Activated T-cell treated with anti-CD3 and anti-CD28 coated beads for 4 hours (primary cell): ENCODE results near the gene STH.

Experiments used
- DNase-seq: peaks from one replicate; pipeline ENCODE4 v3.0.0-alpha.2; 2020

STH gene

DNA sequence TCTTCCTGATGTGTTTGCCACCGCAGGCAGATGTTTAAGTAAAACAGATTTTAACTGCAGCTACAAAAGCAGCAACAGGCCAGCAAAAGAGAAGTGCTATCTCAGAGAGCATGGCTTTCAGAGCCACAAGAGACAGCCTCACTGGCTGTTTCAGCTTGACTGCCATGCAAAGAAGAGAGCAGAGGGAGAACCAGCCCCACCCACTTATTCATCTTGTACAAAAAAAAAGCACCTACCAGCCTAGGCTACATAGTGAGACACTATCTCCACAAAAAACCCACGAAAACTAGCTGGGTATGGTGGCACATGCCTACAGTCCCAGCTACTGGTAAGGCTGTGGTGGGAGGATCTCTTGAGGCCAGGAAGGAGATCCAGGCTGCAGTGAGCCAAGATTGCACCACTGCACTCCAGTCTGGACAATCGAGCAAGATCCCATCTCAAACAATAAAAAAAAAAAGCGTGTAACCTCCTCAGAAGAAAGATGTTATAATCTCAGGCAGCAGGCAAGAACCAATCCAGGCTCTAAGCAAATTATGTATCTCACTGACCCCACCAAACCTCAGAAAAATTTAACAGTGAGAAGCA is 30.0 kb downstream of the STH start:
- no peak for DNase-seq

DNA sequence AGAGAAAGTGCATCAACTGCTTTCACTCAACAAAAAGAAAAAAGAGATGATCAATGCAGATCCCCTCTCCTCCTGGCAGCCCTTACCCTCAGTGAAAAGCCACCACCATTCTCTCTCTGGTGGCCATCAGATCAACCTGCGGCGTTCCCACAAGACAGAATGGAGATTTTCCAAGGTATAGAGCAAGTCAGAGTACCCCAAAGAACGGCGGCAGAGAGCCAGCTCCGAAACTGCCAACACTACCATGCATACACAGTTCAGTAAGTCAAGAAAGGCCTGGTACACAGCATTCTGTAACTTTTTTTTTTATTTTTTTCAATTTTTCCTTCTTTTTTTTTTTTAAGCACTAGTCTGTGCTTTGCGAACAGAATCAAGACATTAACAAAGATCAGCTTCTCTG is 30.6 kb downstream of the STH start:
- DNase-seq: no peak

DNA sequence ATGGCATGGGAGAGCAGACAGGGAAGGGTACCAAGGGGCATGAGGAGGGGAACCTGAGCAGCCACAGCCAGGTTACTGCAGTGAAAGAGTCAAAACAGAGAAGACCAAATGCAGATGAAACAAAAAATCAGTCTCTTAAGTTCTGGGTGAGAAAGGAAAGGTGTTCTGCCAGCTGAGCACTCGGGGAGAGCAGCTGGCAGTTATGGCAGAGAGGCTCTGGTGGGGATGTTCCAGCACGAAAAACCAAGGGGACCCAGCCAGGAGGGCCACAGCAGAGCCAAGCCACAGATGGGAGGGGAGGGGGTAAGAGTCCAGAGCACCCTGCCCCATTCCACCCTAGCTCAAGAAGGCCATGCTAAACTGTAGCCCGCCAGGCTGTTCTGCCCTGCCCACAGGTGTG is 31.7 kb downstream of the STH start:
- no peak for DNase-seq

DNA sequence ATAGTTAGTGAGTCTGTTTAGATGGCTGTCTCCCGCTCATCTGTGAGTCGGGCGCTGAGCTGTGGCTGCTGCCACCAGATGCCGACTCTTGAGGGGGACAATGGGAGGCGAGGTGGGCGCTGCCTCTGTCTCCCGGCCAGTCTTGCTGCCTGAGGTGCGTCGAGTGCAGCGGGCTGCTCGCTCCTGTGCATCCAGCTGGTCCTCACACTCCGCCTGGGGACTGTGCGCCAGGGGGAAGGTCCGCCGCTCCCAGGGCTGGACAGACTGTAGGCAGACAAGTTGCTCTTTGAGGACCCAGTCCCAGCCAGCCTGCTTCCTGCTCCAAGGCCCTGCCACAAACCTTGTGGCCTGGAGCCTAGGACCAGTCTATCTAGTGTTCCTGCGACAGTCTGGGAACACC is 32.4 kb downstream of the STH start:
- no peak for DNase-seq

DNA sequence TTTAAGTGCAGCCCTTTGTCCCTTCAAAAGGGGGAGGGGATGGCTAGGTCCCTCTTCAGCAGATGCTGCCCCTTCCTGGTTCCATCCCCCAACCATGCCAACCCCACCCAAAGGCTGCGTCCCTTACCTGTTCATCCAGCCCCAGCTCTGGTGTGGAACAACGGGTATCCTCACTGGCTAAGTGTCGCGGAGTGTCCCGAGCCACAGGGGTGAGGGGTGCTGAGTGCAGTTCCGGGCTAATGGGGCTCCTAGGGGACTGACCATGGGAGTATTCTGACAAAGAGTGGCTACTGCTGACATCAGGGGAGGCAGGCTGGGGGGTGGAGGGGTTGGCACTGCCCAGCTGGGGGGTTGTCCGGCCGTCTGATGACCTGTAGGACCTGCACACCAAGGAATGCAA is 32.9 kb downstream of the STH start:
- DNase-seq: no peak

DNA sequence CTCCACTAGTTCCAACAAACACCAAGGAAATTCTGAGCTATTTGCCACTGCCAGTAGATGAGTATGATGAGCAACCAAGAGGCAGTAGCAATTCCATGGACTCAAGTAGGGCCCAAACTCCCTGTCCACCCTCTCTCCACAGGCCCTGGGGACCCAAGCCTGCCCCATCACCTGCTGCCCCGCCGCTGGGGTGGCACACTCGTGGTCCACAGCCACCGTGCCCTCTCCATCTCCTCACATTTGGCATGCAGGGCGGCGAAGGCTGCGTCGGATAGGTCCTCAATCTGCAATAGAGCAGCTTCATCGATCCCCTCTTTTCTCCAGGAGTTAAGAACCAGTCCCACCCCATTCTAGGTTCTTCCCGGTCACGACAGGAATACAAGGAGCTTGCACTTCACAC is 33.9 kb downstream of the STH start:
- DNase-seq: no peak

DNA sequence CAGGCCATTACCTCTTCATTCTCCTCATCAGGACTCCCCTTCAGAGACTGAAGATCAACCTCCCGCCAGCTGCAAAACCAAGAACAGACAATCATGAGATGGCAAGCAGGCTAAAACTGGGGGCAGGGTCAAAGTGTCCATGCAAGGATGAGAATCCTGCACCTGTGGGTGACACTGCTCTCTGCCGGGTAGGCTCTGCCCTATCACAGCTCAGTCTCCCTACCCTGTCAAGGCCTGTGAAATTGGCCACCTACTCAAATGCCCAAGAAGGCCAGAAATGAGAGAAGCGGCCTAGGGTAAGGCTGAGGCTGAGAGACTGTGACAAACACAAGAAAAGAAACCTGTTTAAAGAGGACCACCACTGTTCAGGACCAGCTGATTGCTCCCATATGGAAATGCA is 34.3 kb downstream of the STH start:
- no peak for DNase-seq

DNA sequence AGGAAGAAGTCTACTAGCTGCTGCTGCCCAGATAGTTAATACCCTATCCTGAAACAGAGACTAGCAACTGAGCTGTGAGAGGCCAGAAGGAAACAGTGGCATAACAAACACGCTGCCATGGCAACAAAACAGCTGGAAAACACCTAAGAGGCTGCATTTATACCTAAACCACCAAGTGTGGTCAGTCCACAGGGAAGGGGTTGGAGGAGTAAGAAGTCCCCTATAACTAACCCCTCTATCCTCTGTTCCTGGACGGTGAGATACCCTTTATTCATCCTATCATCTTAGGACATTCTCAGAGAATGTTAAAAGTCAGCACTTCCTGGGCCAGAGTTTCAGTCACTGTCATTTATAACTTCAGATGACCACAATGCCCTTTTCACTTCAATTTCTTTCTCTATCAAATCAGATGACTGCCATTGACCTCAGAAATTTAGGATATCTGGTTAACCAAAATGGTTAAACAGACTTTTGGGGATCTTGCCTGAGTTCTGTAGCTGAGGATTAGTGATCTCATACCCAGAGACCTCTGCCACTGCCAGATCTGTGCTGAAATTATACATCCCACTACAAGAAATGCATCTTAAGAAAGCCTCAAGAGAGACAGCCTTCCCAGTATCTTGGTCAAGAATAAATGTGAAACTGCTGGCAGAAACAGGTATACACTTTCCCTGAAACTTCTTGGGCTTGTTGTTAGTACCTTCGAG is 36.2 kb downstream of the STH start:
- no peak for DNase-seq

DNA sequence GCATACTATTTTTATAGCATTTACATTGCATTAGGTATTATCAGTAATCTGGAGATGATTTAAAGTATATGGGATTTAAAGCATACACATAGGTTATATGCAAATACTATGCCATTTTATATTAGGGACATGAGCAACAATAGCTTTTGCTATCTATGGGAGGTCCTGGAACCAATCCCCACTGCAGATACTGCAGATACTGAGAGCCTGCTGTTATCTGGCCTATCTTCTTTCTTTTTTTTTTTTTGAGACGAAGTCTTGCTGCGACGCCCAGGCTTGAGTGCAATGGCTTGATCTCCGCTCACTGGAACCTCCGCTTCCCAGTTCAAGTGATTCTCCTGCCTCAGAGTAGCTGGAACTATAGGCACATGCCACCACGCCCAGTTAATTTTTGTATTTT is 37.4 kb downstream of the STH start:
- no peak for DNase-seq

DNA sequence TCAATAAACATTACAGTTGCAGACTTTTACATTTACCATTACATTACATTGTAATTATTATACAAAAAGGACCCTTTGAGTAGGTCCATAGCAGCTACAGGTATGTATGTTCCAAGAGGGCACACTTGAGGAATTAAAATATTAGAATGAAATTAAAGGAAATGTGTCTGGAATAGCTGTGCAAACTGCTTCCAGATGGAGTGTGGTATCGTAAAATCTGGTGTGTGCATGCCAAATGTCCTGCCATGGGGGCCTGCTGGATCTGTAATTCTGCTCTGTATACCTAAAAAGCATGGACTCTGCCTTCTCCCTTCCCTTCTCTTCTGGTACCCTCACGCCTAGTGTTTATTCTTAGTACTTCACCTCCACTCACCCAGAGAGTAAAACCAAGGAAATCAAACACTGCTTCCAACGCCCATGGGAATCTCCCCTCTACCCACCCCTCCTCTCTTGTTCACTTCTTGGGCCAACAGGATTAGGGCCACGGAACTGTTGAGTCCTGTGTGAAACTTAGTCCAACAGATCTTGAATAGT is 38.7 kb downstream of the STH start:
- DNase-seq: no peak

DNA sequence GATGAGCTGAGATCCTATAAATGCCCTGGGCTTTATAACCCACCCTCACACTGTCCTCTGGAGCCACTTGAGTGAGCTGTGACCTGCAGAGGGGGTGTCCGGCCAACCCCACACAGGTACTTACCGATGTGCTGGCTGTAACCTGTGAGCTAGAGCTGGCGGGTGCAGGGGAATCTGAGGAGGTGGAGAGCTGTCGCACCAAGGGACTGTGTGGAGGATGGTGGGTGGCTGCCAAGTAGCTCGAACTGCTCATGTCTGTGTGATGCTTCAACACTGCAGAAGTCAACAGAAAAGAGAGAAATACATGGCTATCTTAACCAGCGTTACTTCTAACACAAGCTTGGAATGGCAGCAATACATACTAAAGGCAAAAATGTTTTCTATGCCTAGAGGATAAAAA is 39.4 kb downstream of the STH start:
- no peak for DNase-seq

DNA sequence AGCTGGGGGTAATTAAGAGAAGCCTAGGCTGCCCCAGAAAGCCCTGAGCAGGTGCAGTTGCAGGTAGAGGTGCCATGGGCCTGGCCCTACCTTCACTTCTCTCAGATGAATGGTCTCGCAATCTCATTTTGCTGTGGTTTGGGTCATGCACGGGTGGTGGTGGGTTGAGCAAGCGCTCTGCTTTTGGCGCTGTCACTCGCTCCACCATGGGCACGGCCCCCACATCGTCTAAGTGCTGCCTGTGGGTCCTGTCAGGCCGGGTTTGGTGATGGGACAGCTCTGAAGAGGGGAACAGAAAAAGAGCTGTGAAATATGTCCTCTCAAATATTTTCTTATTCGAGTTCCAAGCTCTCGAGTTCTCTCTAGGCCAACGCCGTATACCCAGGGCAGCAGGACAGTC is 39.9 kb downstream of the STH start:
- DNase-seq: no peak

DNA sequence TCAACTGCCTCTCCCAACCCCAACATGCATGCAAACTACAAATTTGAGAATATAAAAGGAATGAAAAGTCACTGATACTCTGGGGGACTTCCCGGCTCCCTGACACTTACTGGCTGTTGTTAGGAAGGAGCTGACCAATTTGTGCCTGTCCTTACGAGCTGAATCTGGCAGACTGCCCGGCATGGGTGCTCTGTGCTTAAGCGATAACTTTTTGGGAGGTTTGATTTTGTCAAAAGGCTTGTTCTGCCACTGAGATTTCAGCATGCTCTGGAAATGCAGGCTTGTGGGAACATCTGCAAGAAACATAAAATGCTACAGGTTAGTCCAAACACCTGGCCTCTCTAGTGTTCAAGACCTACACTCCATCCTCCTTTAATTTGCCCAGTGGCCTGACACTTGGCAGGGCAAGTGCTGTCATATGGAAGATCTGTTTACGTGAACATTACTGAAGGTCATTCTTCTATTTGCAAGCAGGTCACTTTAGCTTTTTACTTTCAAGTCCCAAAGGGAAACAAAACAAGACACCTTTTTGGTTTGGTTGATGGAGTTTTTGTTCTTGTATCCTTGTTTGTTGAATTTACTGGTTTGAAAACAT is 40.6 kb downstream of the STH start:
- DNase-seq: no peak

DNA sequence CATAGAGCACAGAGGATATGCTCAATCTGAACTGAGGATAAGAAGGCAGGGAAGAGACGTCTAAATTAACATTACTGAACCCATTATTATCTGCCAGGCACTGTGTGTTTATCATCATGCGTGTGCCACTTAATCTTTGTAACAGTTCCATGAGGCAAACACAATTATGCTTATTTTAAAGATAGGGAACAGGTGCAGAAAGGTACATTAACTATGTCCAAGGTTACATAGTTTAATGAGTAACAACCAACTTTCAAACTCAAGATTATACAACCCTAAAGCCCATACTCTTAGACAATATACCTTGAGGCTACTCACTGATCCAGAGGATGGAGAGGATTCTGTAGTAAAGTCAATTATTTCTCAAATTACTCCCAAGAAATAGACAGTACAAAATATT is 43.2 kb downstream of the STH start:
- no peak for DNase-seq

DNA sequence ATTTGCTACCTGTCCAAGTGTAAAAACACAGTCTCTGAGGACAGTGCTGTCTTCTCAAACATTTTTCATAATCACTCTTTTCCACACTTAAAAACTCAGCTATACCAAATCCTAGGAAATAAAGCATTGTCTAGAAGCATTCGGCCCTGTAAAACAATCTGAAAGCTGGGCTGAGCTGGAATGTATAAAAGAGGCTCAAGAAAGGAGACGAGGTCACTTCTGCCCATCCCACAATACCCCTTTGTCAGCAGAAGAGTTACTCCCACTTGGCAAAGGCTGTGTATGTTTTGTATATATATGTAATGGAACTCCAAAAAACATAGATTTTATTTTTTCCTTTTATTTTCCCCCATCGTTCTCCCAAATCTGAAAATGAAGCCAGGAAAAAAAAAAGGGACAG is 43.9 kb downstream of the STH start:
- no peak for DNase-seq

DNA sequence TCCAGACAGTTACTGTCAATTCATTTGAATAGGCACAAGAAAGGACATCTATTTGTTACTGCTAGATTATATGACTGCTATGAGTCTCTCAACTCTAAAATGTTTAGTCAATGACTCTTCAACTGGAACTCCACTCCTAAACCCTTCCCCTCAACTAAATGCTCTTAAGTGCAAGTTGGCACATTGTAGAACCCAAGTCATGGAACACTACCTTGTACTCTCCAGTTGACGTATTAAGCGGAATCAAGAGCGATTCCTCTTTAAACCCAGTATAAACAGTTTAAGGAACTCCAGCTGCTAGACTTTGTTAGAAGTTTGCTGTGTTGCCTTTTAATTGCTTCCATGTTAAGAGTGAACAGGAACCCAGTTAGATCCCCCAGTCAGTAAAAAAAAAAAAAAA is 44.6 kb downstream of the STH start:
- no peak for DNase-seq

DNA sequence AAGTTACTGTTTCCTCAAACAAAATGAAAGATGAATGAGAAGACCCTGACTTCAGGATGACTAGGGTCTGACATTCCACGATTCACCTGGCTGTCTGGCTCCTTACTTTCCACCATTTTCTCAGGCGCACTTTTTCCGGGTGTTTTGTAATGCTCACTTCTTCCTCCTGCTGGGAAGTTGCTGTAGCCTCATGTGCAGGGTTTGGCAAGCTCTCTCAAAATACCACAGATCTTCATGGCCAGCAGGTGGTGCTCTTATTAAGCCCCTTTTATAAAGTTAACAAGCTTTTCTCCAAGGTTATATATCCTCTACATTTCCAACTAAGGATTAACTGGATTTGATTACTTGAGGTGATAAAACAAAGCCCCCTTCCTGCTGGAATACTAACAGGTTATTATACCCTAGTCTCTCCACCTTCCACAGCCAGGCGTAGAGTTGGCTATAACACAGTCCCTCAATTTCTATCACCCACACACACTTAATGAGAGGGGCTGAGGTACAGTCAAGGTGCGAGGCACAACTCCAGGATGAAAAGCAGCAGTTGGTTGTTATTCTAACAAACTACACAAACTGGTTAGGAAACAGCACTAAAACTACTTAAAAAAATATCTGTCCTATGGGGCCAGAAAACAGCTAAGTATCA is 45.4 kb downstream of the STH start:
- DNase-seq: peak; percentile 56

DNA sequence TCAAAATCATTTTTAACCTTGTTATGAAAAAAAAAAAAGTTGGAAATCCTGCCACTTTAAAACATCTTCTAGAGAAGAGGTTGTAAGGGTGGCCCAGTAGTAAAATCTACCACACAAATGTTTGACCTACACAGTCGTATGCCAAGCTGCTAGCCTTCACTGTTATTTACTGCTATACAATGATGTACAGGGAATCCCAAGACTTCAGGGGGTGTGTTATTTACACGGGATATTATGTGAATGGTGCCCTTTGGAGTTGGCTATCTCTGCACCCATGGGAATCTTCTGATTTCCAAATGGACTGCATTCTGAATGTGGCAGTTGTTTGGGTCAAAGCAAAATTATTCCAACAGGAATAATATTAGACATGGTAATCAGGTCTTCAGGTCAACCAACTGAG is 45.9 kb downstream of the STH start:
- DNase-seq: no peak

DNA sequence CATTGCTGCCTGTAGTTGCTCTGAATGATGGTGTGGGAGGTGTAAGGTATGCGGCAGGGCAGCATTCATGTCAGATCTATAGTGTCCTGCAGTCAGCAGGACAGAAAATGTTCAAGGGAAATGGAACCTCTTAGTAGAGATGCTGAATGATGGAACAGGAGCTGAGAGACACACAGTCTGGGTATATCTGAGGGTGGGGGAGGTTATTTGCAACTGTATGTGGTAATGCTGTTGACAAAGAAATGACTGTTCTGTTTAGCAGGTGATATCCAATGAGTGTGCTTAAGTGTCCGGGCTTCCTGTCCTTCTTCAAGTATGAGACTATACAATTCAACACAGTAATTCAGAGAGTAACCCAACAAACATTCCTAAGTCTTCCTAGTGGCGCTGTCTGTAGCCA is 46.6 kb downstream of the STH start:
- DNase-seq: no peak

DNA sequence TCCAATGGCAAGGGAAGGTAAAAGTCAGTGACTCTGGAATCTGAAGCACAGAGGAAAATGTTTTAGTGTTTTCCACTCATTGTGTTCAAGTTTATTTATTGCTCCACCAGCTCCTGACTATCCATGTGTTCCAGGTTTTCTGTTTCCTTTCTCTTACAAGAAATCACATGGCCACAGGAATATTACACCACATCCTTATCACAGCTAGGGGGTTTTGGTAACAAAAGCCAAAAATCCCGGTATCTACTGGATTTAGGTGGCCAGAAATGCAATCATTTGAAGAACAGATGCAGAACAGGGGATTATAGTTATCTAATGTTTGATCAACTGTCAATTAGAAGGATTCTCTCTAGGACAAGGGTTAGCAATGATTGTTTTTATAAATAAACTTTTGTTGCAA is 47.9 kb downstream of the STH start:
- DNase-seq: no peak

DNA sequence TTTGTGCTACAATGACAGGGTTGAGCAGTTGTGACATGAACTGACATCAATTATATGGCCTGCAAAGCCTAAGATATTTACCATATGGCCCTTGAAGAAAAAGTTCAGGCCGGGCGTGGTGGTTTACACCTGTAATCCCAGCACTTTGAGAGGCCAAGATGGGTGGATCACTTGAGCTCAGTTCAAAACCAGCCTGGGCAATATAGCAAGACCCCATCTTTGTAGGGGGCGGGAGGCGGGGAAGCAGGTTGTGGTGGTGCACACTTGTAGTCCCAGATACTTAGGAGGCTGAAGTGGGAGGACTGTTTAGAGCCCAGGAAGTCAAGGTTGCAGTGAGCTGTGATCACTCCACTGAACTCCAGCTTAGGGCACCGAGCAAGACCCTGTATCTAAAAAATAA is 48.3 kb downstream of the STH start:
- DNase-seq: no peak

DNA sequence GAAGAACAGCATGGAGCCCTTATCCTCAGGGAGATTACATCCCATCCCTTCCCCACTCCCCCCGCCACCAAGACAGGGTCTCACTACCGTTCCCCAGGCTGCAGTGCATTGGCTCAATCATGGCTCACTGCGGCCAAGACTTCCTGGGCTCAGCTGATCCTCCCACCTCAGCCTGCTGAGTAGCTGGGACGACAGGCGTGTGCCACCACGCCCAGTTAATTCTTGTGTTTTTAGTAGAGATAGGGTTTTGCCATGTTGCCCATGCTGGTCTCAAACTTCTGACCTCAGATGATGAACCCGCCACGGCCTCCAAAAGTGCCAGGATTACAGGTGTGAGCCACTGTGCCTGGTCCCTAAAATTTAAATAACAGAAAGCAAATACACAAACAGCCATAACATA is 48.8 kb downstream of the STH start:
- DNase-seq: no peak
